Liver (tissue), 3 donors: Measurements from ENCODE around the gene DLK1.

ENCODE experiments used
- CTCF ChIP-seq: fragments of 150-350 bp; IDR thresholded peaks from 2 replicates; pipeline ENCODE4 v1.5.1; 2017; ENCODE audit warnings: improper control_type of control experiment, low read depth, low read length; ENCODE audit not compliant: missing input control
- FOXA1 ChIP-seq: IDR thresholded peaks from 2 replicates; pipeline ENCODE4 v1.6.1; 2016; ENCODE audit warnings: antibody characterized with exemption
- MAX ChIP-seq: IDR thresholded peaks from 2 replicates; pipeline ENCODE4 v1.6.1; 2016; ENCODE audit warnings: antibody characterized with exemption
- RAD21 ChIP-seq, 2 donors: IDR thresholded peaks; 2 replicates each; pipeline ENCODE4 v1.6.1; 2016; ENCODE audit warnings: antibody characterized with exemption in 2 of 2, mild to moderate bottlenecking in 2 of 2
- TAF1 ChIP-seq: conservative IDR thresholded peaks from 2 replicates; pipeline ENCODE4 v1.6.1; 2016; ENCODE audit warnings: antibody characterized with exemption, mild to moderate bottlenecking
- donor health status: healthy.
- donor health status: healthy.

DNA sequence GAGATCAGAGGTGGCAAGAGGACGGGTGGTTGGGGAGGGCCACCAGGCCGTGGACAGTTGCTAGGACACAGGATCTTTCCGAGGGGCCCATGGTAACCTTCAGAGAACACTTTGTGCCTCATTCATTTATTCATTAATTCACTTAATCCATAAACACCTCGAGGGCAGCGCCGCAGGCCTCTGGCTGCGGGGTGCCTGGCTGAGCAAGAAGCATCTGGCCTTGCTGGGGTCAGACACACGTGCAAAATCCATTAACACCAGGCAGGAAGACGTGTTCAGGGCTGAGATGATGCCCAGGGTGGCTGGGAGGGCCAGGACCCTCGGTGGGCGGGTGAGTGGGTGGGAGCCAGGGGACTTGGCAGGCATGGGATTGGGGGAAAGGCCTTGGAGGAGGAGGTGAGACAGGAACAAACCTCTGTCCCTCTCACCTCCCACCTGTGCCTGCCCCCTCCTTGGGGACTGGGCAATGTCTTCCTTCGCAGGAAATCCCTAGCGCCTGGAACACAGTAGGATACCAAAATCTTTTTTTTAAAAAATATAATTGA, 6.6 kb upstream of the DLK1 start:
- TF ChIP-seq CTCF (no peak), MAX (no peak), TAF1 (no peak), RAD21 (IDR thresholded peaks at IDR 0.05) (no peak), FOXA1 (no peak)
